Measurements from ENCODE around the gene OR2H1. TPM values are rescaled to one million over a fixed set of nuclear protein-coding genes. Genes with fewer than 3 reads are reported as not detected.

OR2H1 gene
- total and polyA plus RNA-seq, 4 donors: not detected

DNA sequence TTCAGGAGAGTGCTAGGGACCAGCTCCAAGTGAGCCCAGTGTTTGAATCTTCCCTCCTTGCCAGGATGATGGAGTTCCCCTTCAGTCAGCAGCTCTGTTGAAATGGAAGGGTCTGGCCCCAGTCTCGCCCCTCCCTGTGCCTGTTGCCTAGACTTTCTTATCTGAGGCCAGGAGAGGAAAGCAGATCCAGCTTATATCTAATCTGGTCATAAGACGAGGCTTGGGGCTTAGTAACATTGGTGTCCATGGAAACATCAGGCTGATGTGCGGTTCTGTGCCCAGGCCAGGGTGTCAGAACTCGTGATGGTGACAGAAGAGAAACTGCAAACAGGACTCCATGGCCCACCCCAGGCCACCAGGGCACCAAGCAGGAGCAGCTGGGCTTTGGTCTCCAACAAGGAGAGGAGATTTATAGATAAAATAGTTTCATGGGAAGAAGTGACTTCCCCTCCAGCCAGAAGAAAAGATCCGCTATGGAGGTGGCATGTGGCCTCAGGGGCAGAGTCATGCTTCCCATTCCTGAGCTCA is 21.0 kb downstream of the OR2H1 start:
- 67 to 83% methylated on average over 5 of the region's 5 CpGs for WGBS, 2 donors
- Histone ChIP-seq H3K4me1 (ENCODE audit: control insufficient read depth in 5 of 5, insufficient read depth in 5 of 5, low read length in 5 of 5) (no peaks in the 10 kb centered on the region), H3K36me3 (ENCODE audit: control insufficient read depth in 4 of 4, insufficient read depth in 4 of 4, low read length in 4 of 4) (no peaks in the 10 kb centered on the region), H3K27me3 (ENCODE audit: control insufficient read depth in 3 of 3, insufficient read depth in 3 of 3, low read length in 2 of 3) (no peaks in the 10 kb centered on the region), H3K9ac (ENCODE audit: insufficient read depth in 1 of 2, low read length in 2 of 2) (no peak overlapping the region), H3K27ac (ENCODE audit: low read depth in 1 of 2, low read length in 1 of 2) (no peak overlapping the region), H3K9me3 (ENCODE audit: control insufficient read depth in 4 of 4, insufficient read depth in 3 of 4, low read length in 3 of 4) (peaks cover 0 to 5% (median 2%) of the 10 kb centered on the region in 4 donors), H3K4me3 (no peak overlapping the region)
- no peak for DNase-seq
- TF ChIP-seq, protein P1, sequence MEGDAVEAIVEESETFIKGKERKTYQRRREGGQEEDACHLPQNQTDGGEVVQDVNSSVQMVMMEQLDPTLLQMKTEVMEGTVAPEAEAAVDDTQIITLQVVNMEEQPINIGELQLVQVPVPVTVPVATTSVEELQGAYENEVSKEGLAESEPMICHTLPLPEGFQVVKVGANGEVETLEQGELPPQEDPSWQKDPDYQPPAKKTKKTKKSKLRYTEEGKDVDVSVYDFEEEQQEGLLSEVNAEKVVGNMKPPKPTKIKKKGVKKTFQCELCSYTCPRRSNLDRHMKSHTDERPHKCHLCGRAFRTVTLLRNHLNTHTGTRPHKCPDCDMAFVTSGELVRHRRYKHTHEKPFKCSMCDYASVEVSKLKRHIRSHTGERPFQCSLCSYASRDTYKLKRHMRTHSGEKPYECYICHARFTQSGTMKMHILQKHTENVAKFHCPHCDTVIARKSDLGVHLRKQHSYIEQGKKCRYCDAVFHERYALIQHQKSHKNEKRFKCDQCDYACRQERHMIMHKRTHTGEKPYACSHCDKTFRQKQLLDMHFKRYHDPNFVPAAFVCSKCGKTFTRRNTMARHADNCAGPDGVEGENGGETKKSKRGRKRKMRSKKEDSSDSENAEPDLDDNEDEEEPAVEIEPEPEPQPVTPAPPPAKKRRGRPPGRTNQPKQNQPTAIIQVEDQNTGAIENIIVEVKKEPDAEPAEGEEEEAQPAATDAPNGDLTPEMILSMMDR (IDR thresholded peaks at IDR 0.05; ENCODE audit: control extremely low read depth, extremely low read depth): no peak
- ATAC-seq (ENCODE audit: insufficient read depth, low FRiP score): no peak

DNA sequence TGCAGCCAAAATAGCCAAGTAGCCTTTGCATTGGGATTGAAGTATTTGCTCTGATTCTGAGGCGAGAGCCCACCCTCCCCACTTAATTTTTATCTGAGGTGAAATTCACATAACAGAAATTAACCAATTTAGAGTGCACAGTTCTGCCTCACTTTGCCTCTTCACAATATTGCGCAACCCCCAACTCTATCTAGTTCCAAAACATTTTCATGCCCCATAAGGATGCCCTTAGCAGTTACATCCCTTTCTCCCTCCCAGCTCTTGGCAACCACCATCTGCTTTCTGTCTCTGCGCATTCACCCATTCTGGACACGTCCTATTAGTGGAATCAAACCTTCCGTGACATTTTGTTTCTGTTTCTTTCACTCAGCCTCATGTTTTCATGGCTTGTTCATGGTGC is 21.8 kb downstream of the OR2H1 start:
- TF ChIP-seq, protein P1 (IDR thresholded peaks at IDR 0.05; ENCODE audit: control extremely low read depth, extremely low read depth): no peak
- ATAC-seq (ENCODE audit: insufficient read depth, low FRiP score): no peak
- WGBS, 2 donors: 87 to 92% methylated on average over 5 of the region's 5 CpGs

DNA sequence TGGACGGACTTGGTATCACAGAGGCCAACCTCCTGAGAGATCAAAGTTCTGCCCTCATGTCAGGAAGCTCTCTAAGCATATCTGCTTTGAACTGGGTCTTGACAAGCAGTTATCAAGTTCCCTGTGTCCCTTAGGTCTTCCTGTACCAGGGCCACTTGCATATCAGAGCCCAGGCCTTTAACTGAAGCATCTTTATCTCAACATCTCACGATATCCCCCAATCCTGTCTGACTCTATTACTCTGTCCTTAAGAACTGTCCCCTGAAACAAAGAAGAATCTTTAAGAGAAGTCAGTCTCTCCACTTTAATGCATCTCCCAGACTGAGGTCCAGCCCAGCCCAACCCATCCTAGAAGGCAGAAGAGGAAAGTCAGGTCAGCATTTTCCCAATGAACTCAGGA is 22.6 kb downstream of the OR2H1 start:
- ATAC-seq (ENCODE audit: insufficient read depth, low FRiP score): no peak
- DNase-seq: no peak
- H3K9ac ChIP-seq (ENCODE audit: insufficient read depth in 1 of 2, low read length in 2 of 2): no peak overlapping the region
- H3K9me3 ChIP-seq (ENCODE audit: control insufficient read depth in 4 of 4, insufficient read depth in 3 of 4, low read length in 3 of 4): peaks cover 0 to 4% (median 1%) of the 10 kb centered on the region in 4 donors
- no peaks in the 10 kb centered on the region for H3K27me3 ChIP-seq (ENCODE audit: control insufficient read depth in 3 of 3, insufficient read depth in 3 of 3, low read length in 2 of 3)
- no peak overlapping the region for H3K4me3 ChIP-seq
- no peaks in the 10 kb centered on the region for H3K36me3 ChIP-seq (ENCODE audit: control insufficient read depth in 4 of 4, insufficient read depth in 4 of 4, low read length in 4 of 4)
- TF ChIP-seq, protein P1 (IDR thresholded peaks at IDR 0.05; ENCODE audit: control extremely low read depth, extremely low read depth): no peak
- H3K27ac ChIP-seq (ENCODE audit: low read depth in 1 of 2, low read length in 1 of 2): no peak overlapping the region
- H3K4me1 ChIP-seq (ENCODE audit: control insufficient read depth in 5 of 5, insufficient read depth in 5 of 5, low read length in 5 of 5): no peaks in the 10 kb centered on the region
- WGBS, 2 donors: 70 to 83% methylated on average over 2 of the region's 2 CpGs

More for the DNA sequence above, 21.8 kb downstream of the OR2H1 start:
- H3K9ac ChIP-seq (ENCODE audit: insufficient read depth in 1 of 2, low read length in 2 of 2): no peak overlapping the region
- H3K4me3 ChIP-seq: no peak overlapping the region
- H3K27ac ChIP-seq (ENCODE audit: low read depth in 1 of 2, low read length in 1 of 2): no peak overlapping the region
- peaks cover 0 to 4% (median 1%) of the 10 kb centered on the region in 4 donors for H3K9me3 ChIP-seq (ENCODE audit: control insufficient read depth in 4 of 4, insufficient read depth in 3 of 4, low read length in 3 of 4)
- no peak for DNase-seq
- H3K4me1 ChIP-seq (ENCODE audit: control insufficient read depth in 5 of 5, insufficient read depth in 5 of 5, low read length in 5 of 5): no peaks in the 10 kb centered on the region
- H3K36me3 ChIP-seq (ENCODE audit: control insufficient read depth in 4 of 4, insufficient read depth in 4 of 4, low read length in 4 of 4): no peaks in the 10 kb centered on the region
- no peaks in the 10 kb centered on the region for H3K27me3 ChIP-seq (ENCODE audit: control insufficient read depth in 3 of 3, insufficient read depth in 3 of 3, low read length in 2 of 3)

DNA sequence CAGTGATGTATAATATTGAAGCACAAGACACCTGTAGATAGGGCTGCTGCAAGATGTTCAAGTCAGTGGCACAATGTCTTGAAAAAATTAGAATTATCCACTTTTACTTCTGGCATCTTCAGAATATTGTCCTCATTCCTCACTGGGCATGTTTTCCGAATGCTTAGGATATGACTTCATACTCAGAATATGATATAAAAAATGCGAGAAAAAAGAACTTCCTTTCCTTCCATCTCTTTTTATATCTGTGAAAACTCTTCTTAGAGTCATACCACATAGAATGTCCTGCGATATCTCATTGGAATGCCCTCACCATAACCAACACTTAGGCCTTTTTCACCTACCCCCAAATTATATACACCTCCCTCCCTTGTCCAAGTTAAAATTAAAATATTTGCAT is 26.2 kb downstream of the OR2H1 start:
- DNase-seq: no peak
- ATAC-seq (ENCODE audit: insufficient read depth, low FRiP score): no peak
- WGBS, 2 donors: 82 to 92% methylated on average over 3 of the region's 3 CpGs
- H3K4me3 ChIP-seq: no peak overlapping the region
- peaks cover 0 to 2% (median 0%) of the 10 kb centered on the region in 3 donors for H3K27me3 ChIP-seq (ENCODE audit: control insufficient read depth in 3 of 3, insufficient read depth in 3 of 3, low read length in 2 of 3)
- no peaks in the 10 kb centered on the region for H3K4me1 ChIP-seq (ENCODE audit: control insufficient read depth in 5 of 5, insufficient read depth in 5 of 5, low read length in 5 of 5)
- H3K27ac ChIP-seq (ENCODE audit: low read depth in 1 of 2, low read length in 1 of 2): no peak overlapping the region
- H3K9me3 ChIP-seq (ENCODE audit: control insufficient read depth in 4 of 4, insufficient read depth in 3 of 4, low read length in 3 of 4): peaks cover 0 to 4% (median 0%) of the 10 kb centered on the region in 4 donors
- TF ChIP-seq, protein P1 (IDR thresholded peaks at IDR 0.05; ENCODE audit: control extremely low read depth, extremely low read depth): no peak
- H3K9ac ChIP-seq (ENCODE audit: insufficient read depth in 1 of 2, low read length in 2 of 2): no peak overlapping the region
- no peaks in the 10 kb centered on the region for H3K36me3 ChIP-seq (ENCODE audit: control insufficient read depth in 4 of 4, insufficient read depth in 4 of 4, low read length in 4 of 4)
